Measurements from ENCODE around the gene GPR34.
A peak's percentile ranks its signal among the peaks of the same experiment; 100 is the strongest.

GPR34 gene

DNA sequence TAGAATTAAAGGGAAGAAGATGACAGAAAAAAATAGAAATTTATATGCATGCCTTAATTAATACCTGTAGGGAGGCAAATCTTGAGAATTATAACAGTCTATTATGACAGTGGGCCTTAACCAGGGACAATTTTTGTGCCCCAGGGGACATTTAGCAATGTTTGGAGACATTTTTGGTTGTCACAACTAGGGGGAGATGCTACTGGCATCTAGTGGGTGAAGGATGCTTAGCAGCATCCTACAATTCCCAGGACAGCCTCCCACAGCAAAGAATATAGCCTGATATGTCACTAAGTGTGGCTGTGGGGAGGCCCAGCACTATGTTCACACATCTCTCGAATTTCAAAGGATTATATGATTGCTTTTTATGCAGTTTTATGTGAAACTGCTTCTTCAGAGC lies 45.8 kb downstream of the GPR34 start:
- DNase-seq (ENCODE audit: low spot score) = peak; percentile 2

GRCh38 chrX:41737065-41737464 lies 48.3 kb downstream of the GPR34 start:
- no peak for DNase-seq (ENCODE audit: low spot score)

DNA sequence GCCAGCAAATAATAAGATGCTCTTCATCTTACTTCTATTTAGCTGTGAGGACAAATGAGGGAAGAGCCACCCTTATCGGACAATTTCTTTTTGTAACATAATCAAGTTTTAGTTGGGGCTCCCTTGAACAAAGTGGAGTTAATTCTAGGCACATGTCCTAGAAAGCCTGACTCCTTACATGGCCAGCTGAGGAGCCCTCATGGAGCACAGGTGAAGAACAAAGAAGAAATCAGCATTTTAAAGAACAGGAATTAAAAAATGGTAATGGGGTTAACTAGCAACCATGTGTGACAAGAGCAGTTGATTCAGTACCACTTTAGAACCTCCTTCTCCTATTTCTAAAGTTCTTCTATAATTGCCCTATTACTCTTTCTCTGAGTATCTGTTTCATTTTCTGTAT lies 51.1 kb downstream of the GPR34 start:
- DNase-seq (ENCODE audit: low spot score) = no peak

Measured in iPS-NIHi11 (cell line).